Measurements from ENCODE around the gene AP2A2. TPM values are rescaled to one million over a fixed set of nuclear protein-coding genes. Genes with fewer than 3 reads are reported as not detected.

The AP2A2 gene
- total RNA-seq, 2 donors from 2014 or later: 79.4 to 97.7 TPM

DNA sequence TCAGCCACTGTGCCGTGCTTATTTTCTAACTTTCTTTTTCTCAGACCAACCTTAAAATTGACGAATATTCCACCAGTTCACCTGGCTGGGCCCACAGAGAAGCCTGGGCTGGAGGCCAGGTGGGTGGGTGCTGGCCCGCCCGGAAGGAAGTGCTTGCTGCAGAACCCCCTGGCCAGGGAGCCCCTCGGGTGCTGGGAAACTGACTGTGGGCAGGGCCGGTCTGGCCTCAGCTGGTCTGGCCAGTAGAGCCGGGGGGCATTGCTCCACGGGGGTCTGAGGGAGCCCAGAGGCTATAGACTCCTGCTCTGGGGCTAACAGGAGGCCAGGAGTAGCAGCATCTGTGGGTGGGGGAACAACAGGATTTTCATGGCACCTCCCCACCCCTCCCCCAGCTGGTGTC, 8.2 kb upstream of the AP2A2 start:
- 85 to 93% methylated on average over 6 to 8 of the region's 8 CpGs for whole genome bisulfite sequencing, 2 experiments (ENCODE audit: insufficient coverage in 1 of 2, insufficient read length in 1 of 2)
- no peaks in the 10 kb centered on the region for H3K27me3 Mint-ChIP-seq (ENCODE audit: insufficient read depth)
- Histone ChIP-seq H3K4me3 (ENCODE audit: low read length) (no peak overlapping the region), H3K27me3 (ENCODE audit: control insufficient read depth, insufficient read depth, low read length, poor library complexity, severe bottlenecking) (no peaks in the 10 kb centered on the region), H3K9me3 (ENCODE audit: control insufficient read depth, low read length) (no peaks in the 10 kb centered on the region), H3K36me3 (ENCODE audit: control insufficient read depth, insufficient read depth, low read length) (no peaks in the 10 kb centered on the region), H3K4me1 (ENCODE audit: control insufficient read depth, insufficient read depth, low read length) (no peaks in the 10 kb centered on the region), H3K9ac (ENCODE audit: extremely low read depth, low read length, poor library complexity, severe bottlenecking) (no peak overlapping the region), H3K27ac (ENCODE audit: low read depth, low read length) (no peak overlapping the region)
- TF ChIP-seq, protein P1, sequence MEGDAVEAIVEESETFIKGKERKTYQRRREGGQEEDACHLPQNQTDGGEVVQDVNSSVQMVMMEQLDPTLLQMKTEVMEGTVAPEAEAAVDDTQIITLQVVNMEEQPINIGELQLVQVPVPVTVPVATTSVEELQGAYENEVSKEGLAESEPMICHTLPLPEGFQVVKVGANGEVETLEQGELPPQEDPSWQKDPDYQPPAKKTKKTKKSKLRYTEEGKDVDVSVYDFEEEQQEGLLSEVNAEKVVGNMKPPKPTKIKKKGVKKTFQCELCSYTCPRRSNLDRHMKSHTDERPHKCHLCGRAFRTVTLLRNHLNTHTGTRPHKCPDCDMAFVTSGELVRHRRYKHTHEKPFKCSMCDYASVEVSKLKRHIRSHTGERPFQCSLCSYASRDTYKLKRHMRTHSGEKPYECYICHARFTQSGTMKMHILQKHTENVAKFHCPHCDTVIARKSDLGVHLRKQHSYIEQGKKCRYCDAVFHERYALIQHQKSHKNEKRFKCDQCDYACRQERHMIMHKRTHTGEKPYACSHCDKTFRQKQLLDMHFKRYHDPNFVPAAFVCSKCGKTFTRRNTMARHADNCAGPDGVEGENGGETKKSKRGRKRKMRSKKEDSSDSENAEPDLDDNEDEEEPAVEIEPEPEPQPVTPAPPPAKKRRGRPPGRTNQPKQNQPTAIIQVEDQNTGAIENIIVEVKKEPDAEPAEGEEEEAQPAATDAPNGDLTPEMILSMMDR (conservative IDR thresholded peaks at IDR 0.05): no peak
- H3K27ac Mint-ChIP-seq: no peak overlapping the region
- H3K9me3 Mint-ChIP-seq: no peaks in the 10 kb centered on the region
- DNase-seq: no peak
- H3K4me1 Mint-ChIP-seq: peaks cover 3% of the 10 kb centered on the region
- H3K4me3 Mint-ChIP-seq: no peak overlapping the region
- H3K36me3 Mint-ChIP-seq (ENCODE audit: low read depth): no peaks in the 10 kb centered on the region

DNA sequence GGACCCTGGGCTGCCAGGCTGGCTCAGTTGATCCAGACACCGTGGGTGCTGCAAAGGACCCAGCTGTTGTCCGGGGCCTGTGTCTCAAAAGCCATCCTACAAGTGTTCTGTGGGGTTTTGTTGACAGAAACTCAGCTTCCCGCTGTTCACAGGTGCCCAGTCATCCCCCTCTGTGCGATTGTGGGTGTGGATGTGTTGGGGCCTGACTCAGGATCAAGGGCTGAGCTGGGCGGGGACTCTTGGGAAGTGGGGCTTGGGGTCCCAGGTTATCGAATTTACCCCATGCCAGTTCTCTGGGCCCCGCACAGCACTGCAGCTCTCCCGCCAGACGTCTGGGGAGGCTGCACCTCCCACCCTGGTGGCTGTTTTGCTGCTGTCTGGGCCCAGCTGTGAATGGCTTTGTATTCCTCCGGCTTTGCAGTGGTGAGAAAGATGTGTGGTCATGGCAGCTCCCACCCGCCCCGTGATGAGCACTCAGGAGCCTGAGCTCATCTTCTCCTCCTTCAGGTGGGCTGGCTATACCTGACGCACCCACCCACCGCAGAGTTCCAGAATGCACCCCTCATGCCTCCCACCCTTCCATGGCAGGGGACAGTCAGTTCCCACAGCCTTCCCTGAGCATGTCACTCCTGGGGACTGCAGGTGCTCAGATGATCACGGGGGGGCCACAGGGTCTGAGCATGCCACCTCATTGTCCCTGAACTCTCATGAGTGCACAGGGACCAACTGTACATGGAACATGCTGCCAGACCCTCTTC, 3.6 kb upstream of the AP2A2 start:
- TF ChIP-seq, protein P1 (conservative IDR thresholded peaks at IDR 0.05): no peak
- H3K4me3 ChIP-seq (ENCODE audit: low read length): no peak overlapping the region
- H3K27ac ChIP-seq (ENCODE audit: low read depth, low read length): peak overlapping the region; percentile 24
- no peaks in the 10 kb centered on the region for H3K27me3 ChIP-seq (ENCODE audit: control insufficient read depth, insufficient read depth, low read length, poor library complexity, severe bottlenecking)
- no peak overlapping the region for H3K27ac Mint-ChIP-seq
- no peak overlapping the region for H3K9ac ChIP-seq (ENCODE audit: extremely low read depth, low read length, poor library complexity, severe bottlenecking)
- peaks cover 3% of the 10 kb centered on the region for H3K36me3 Mint-ChIP-seq (ENCODE audit: low read depth)
- no peaks in the 10 kb centered on the region for H3K9me3 ChIP-seq (ENCODE audit: control insufficient read depth, low read length)
- WGBS, 2 experiments (ENCODE audit: insufficient coverage in 1 of 2, insufficient read length in 1 of 2): 75 to 83% methylated on average over 8 to 15 of the region's 15 CpGs
- no peak overlapping the region for H3K4me3 Mint-ChIP-seq
- no peaks in the 10 kb centered on the region for H3K4me1 ChIP-seq (ENCODE audit: control insufficient read depth, insufficient read depth, low read length)
- H3K4me1 Mint-ChIP-seq: peaks cover 6% of the 10 kb centered on the region
- H3K9me3 Mint-ChIP-seq: no peaks in the 10 kb centered on the region
- peaks cover 2% of the 10 kb centered on the region for H3K36me3 ChIP-seq (ENCODE audit: control insufficient read depth, insufficient read depth, low read length)
- no peaks in the 10 kb centered on the region for H3K27me3 Mint-ChIP-seq (ENCODE audit: insufficient read depth)
- DNase-seq: peak; percentile 58

DNA sequence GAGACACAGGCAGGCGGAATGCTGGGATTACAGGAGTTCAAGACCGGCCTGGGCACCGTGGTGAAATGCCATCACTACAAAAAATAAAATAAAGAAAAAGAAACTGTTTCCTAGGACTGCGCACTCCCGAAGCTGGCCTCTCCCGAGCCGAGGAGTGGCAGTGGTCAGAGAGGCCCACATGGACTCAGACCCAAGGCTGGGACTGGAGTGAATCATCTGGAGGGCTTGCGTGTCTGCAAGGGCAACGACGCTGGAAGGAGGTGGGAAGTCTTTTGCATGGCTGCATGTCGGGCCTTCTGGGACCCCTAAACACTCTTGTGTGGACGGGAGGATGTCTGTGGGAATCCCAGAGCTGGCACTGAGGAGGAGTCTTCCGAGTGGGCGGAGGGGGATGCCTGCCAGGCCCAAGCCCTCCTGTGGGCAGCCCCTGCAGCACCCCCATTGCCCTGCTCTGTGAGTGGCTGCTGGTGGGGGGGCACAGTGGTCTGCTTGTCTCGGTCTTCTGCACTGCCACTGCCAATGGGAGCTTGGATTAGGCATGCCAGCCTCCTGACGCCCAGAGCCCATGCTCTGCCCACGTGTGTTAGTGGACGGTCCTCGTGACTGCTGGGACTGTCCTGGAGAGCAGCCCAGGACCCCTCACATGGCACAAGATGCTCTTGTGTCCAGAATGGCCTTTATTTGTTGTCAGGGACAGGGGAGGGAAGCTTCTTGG, 1.8 kb upstream of the AP2A2 start:
- no peak overlapping the region for H3K4me3 Mint-ChIP-seq
- TF ChIP-seq, protein P1 (conservative IDR thresholded peaks at IDR 0.05): no peak
- WGBS, 2 experiments (ENCODE audit: insufficient coverage in 1 of 2, insufficient read length in 1 of 2): 91 to 93% methylated on average over 11 to 19 of the region's 19 CpGs
- H3K9me3 Mint-ChIP-seq: no peaks in the 10 kb centered on the region
- Histone ChIP-seq H3K9me3 (ENCODE audit: control insufficient read depth, low read length) (no peaks in the 10 kb centered on the region), H3K27me3 (ENCODE audit: control insufficient read depth, insufficient read depth, low read length, poor library complexity, severe bottlenecking) (no peaks in the 10 kb centered on the region), H3K9ac (ENCODE audit: extremely low read depth, low read length, poor library complexity, severe bottlenecking) (no peak overlapping the region), H3K4me3 (ENCODE audit: low read length) (no peak overlapping the region), H3K27ac (ENCODE audit: low read depth, low read length) (no peak overlapping the region), H3K36me3 (ENCODE audit: control insufficient read depth, insufficient read depth, low read length) (peaks cover 18% of the 10 kb centered on the region), H3K4me1 (ENCODE audit: control insufficient read depth, insufficient read depth, low read length) (no peaks in the 10 kb centered on the region)
- no peak overlapping the region for H3K27ac Mint-ChIP-seq
- H3K36me3 Mint-ChIP-seq (ENCODE audit: low read depth): peaks cover 7% of the 10 kb centered on the region
- DNase-seq: no peak
- H3K27me3 Mint-ChIP-seq (ENCODE audit: insufficient read depth): no peaks in the 10 kb centered on the region
- H3K4me1 Mint-ChIP-seq: peaks cover 12% of the 10 kb centered on the region
